GM12878 (cell line): ENCODE measurements around the gene CLASP1. TPM values are rescaled to one million over a fixed set of nuclear protein-coding genes. Genes with fewer than 3 reads are reported as not detected.

Experiments
- ATAC-seq: fragments of 200-7000 bp; cut with Tn5 transposase; 3 replicates; pipeline ENCODE4 v1.9.1; 2020; ENCODE audit warnings: mild to moderate bottlenecking, moderate library complexity
- BruUV-seq: library from RNA; stranded (reverse); fragments of 400-500 nt; replicated peaks from 2 replicates; lab custom pipeline; 2021; lab: Mats Ljungman, UMichigan
- CTCF ChIA-PET: fragments of 300-600 bp; sonication (Branson Sonifier 250); formaldehyde crosslinking; extraction: SDS; loops from one replicate; lab custom pipeline; 2021; ENCODE audit warnings: inconsistent platforms; lab: Yijun Ruan, JAX
- POLR2A ChIA-PET: fragments of 350-600 bp; formaldehyde crosslinking; extraction: SDS; loops from one replicate; lab custom pipeline; 2021; ENCODE audit warnings: inconsistent platforms; lab: Charles Lee
- RAD21 ChIA-PET: fragments of 300-600 bp; sonication (Branson Sonifier 250); formaldehyde crosslinking; loops from one replicate; lab custom pipeline; 2023; ENCODE audit warnings: antibody characterized with exemption; ENCODE audit not compliant: unreplicated experiment; lab: Charles Lee
- SMC1A ChIA-PET: fragments of 300-600 bp; sonication (Branson Sonifier 250); formaldehyde crosslinking; loops from one replicate; lab custom pipeline; 2023; ENCODE audit not compliant: unreplicated experiment, uncharacterized antibody; lab: Charles Lee
- DNase-seq: peaks from one replicate; pipeline ENCODE4 v3.0.0-alpha.2; 2011; ENCODE audit warnings: low read depth, low spot score
- FAIRE-seq: peaks from 3 replicates; lab custom pipeline; 2011; peaks lifted over from hg19 to GRCh38; lab: Jason Lieb, UNC
- H2AFZ ChIP-seq: 2 replicates; pipeline ENCODE4 v1.6.0; 2011; ENCODE audit warnings: low read depth, low read length, control low read depth; ENCODE audit not compliant: control insufficient read depth
- H3K27ac ChIP-seq: 2 replicates; pipeline ENCODE4 v1.5.1; 2011; ENCODE audit warnings: control low read depth; ENCODE audit not compliant: control insufficient read depth, insufficient read depth
- H3K27me3 ChIP-seq, 2 experiments: replicated peaks in 1 of 2; 2 replicates each; pipeline versions ENCODE4 v1.6.0 to v1.6.1; 2011; ENCODE audit warnings: low read length in 1 of 2; ENCODE audit not compliant: control insufficient read depth in 2 of 2, insufficient read depth in 2 of 2
- H3K36me3 ChIP-seq, 2 experiments: 2 replicates each; pipeline ENCODE4 v1.5.1; 2011; ENCODE audit warnings: low read length in 1 of 2; ENCODE audit not compliant: control insufficient read depth in 2 of 2, insufficient read depth in 2 of 2
- H3K4me1 ChIP-seq: 2 replicates; pipeline ENCODE4 v1.6.1; 2011; ENCODE audit warnings: mild to moderate bottlenecking, low read length, moderate library complexity, mixed read lengths; ENCODE audit not compliant: control insufficient read depth, insufficient read depth
- H3K4me2 ChIP-seq: 2 replicates; pipeline ENCODE4 v1.6.0; 2011; ENCODE audit warnings: control low read depth; ENCODE audit not compliant: control insufficient read depth, insufficient read depth
- H3K4me3 ChIP-seq: fragments of 200-600 bp; sonication (generic); 2 replicates; pipeline ENCODE4 v1.5.1; 2016
- H3K79me2 ChIP-seq: 2 replicates; pipeline ENCODE4 v1.6.0; 2011; ENCODE audit warnings: low read length; ENCODE audit not compliant: control insufficient read depth, insufficient read depth
- H3K9ac ChIP-seq: 2 replicates; pipeline ENCODE4 v1.8.0; 2011; ENCODE audit warnings: low read length, control low read depth, mixed read lengths; ENCODE audit not compliant: control insufficient read depth, insufficient read depth
- H3K9me3 ChIP-seq: replicated peaks from 3 replicates; pipeline ENCODE4 v1.5.1; 2011; ENCODE audit warnings: mild to moderate bottlenecking, low read length; ENCODE audit not compliant: control insufficient read depth, insufficient read depth
- H4K20me1 ChIP-seq: 2 replicates; pipeline ENCODE4 v1.6.0; 2011; ENCODE audit not compliant: control insufficient read depth, insufficient read depth
- CBFB ChIP-seq: IDR thresholded peaks from 2 replicates; pipeline ENCODE4 v1.6.1; 2016; ENCODE audit warnings: antibody characterized with exemption, low read depth
- CBX3 ChIP-seq: fragments of 200-600 bp; sonication (generic); IDR thresholded peaks from 2 replicates; pipeline ENCODE4 v1.6.1; 2016; ENCODE audit warnings: low read depth, borderline replicate concordance
- EED ChIP-seq: sonication (generic); IDR thresholded peaks from 2 replicates; pipeline ENCODE4 v1.6.1; 2016; ENCODE audit warnings: antibody characterized with exemption, low read depth
- FOXK2 ChIP-seq: fragments of 450-650 bp; IDR thresholded peaks from 2 replicates; pipeline ENCODE4 v1.6.1; 2017; ENCODE audit warnings: mild to moderate bottlenecking, moderate library complexity
- HDAC2 ChIP-seq: fragments of 200-600 bp; sonication (generic); IDR thresholded peaks from 2 replicates; pipeline ENCODE4 v1.6.1; 2017
- IKZF1 ChIP-seq: fragments of 450-650 bp; conservative IDR thresholded peaks from 2 replicates; pipeline ENCODE4 v1.6.1; 2017; ENCODE audit warnings: antibody characterized with exemption, mild to moderate bottlenecking
- LARP7 ChIP-seq: fragments of 450-650 bp; IDR thresholded peaks from 2 replicates; pipeline ENCODE4 v1.6.1; 2017; ENCODE audit warnings: mild to moderate bottlenecking
- NFYB ChIP-seq: IDR thresholded peaks from 2 replicates; pipeline ENCODE4 v1.6.1; 2011; ENCODE audit warnings: low read depth, mild to moderate bottlenecking, low read length, improper control_type of control experiment, moderate library complexity; ENCODE audit not compliant: insufficient read depth
- PAX5 ChIP-seq: IDR thresholded peaks from 2 replicates; pipeline ENCODE4 v1.6.1; 2011; ENCODE audit warnings: low read depth, low read length, borderline replicate concordance
- ZZZ3 ChIP-seq: IDR thresholded peaks from 2 replicates; pipeline ENCODE4 v1.6.1; 2011; ENCODE audit warnings: low read depth; ENCODE audit not compliant: control insufficient read depth, insufficient read length
- WGBS: methylation state at CpG from one replicate; pipeline ENCODE4 v1.1.6; 2016; ENCODE audit warnings: low lambda C conversion rate; ENCODE audit not compliant: insufficient replicate concordance, insufficient coverage; ENCODE audit errors: missing lambda C conversion rate; 5-methylcytosine and 5-hydroxymethylcytosine counted together
- in situ Hi-C: fragments of 300-500 bp; cut with MboI; formaldehyde crosslinking; loops from 9 replicates; pipeline ENCODE4 v1.14.3; 2018; ENCODE audit warnings: mixed read lengths
- intact Hi-C: fragments of 100-400 bp; cut with micrococcal nuclease; formaldehyde crosslinking; loops from one replicate; pipeline ENCODE4 v1.14.2; 2022; ENCODE audit not compliant: unreplicated experiment
- polyA plus RNA-seq, 11 experiments: library from polyadenylated mRNA; depleted of rRNA in 4 of 11; unstranded in 6 of 11; stranded (reverse) in 5 of 11; fragments of >200 nt; fragmentation: Nextera tagmentation in 4 of 11; fragmentation: Illumina TruSeq in 1 of 11; extraction: Ambion mirVana in 4 of 11; extraction: Trizol in 1 of 11; gene quantifications; 1 replicate in 1 of 11; 2 replicates in 10 of 11; pipeline versions ENCODE4 v1.2.1 to v1.2.3, GENCODE V29; 2011 to 2016; ENCODE audit warnings: inconsistent platforms in 2 of 11, missing spikeins in 2 of 11, low read depth in 1 of 11
- total RNA-seq, 4 experiments: library from RNA; depleted of rRNA in 3 of 4; stranded (reverse); fragments of >200 nt in 3 of 4; fragmentation: Illumina TruSeq in 1 of 4; extraction: Trizol in 1 of 4; gene quantifications; 2 replicates each; pipeline versions ENCODE4 v1.2.1 to v1.2.3, GENCODE V29; 2013 to 2021

The CLASP1 gene
- total and polyA plus RNA-seq, 10 of the 15 experiments (the other 5 are each of a cell fraction or from before 2014, with no cell fraction given): 1.4 to 62.4 (median 32.9) TPM

GRCh38 chr2:121667618-121668017 is 18.4 kb upstream of the CLASP1 start:
- in situ Hi-C loops: no loop called here
- POLR2A ChIA-PET: no interaction called here
- 100% methylated on average over 1 of the region's 1 CpG for WGBS
- Histone ChIP-seq H4K20me1 (no peaks in the 10 kb centered on the region), H3K4me3 (no peak overlapping the region), H3K9ac (no peak overlapping the region), H3K36me3 (no peaks in the 10 kb centered on the region), H3K79me2 (no peaks in the 10 kb centered on the region), H3K4me2 (no peak overlapping the region), H2AFZ (no peak overlapping the region), H3K4me1 (no peaks in the 10 kb centered on the region), H3K27ac (no peak overlapping the region), H3K9me3 (peaks cover 6% of the 10 kb centered on the region; the same call in 1 of the 3 replicates), H3K27me3 (no peaks in the 10 kb centered on the region)
- CTCF ChIA-PET: no interaction called here
- RAD21 ChIA-PET: no interaction called here
- DNase-seq (no peak), FAIRE-seq (no peak), ATAC-seq (no peak)
- SMC1A ChIA-PET: interaction anchor here (0.6 to 2.2 kb wide), 2 partner anchors 10 to 52 kb away, joined by 3 to 5 read pairs; no protein-coding TSS in a partner anchor
- TF ChIP-seq LARP7: no peak
- no peak for TF ChIP-seq PAX5
- TF ChIP-seq HDAC2: no peak
- TF ChIP-seq NFYB: no peak
- no peak for TF ChIP-seq CBFB
- TF ChIP-seq FOXK2: no peak
- no peak for TF ChIP-seq ZZZ3
- TF ChIP-seq IKZF1: no peak
- BruUV-seq: no TSS peak
- intact Hi-C loops: no loop called here

GRCh38 chr2:121666042-121666441 is 16.8 kb upstream of the CLASP1 start:
- H3K9ac ChIP-seq: no peak overlapping the region
- H3K27me3 ChIP-seq: no peaks in the 10 kb centered on the region
- DNase-seq: no peak
- H3K4me2 ChIP-seq: no peak overlapping the region
- no peak overlapping the region for H2AFZ ChIP-seq
- intact Hi-C loops (no loop called here), in situ Hi-C loops (no loop called here)
- H3K9me3 ChIP-seq: peaks cover 3% of the 10 kb centered on the region; the same call in 1 of the 3 replicates
- POLR2A ChIA-PET: interaction anchor here (0.8 kb wide), 1 partner anchor 24 kb away, joined by 3 read pairs; no protein-coding TSS in a partner anchor
- WGBS: 94% methylated on average over 1 of the region's 1 CpG
- SMC1A ChIA-PET: interaction anchor here (0.8 to 1.2 kb wide), 5 partner anchors 13 to 169 kb away, joined by 3 to 4 read pairs (median 3); no protein-coding TSS in a partner anchor
- no peak for ATAC-seq
- no TSS peak for BruUV-seq
- TF ChIP-seq CBX3: no peak
- TF ChIP-seq EED: no peak
- no peak overlapping the region for H3K27ac ChIP-seq
- no peak for FAIRE-seq
- no peak overlapping the region for H3K4me3 ChIP-seq
- RAD21 ChIA-PET: no interaction called here
- H3K4me1 ChIP-seq: no peaks in the 10 kb centered on the region
- no peaks in the 10 kb centered on the region for H3K36me3 ChIP-seq
- H3K79me2 ChIP-seq: no peaks in the 10 kb centered on the region
- CTCF ChIA-PET: interaction anchor here (0.5 to 0.7 kb wide), 2 partner anchors 188 to 389 kb away, joined by 4 read pairs; no protein-coding TSS in a partner anchor
- H4K20me1 ChIP-seq: no peaks in the 10 kb centered on the region
